ENCODE measurements around the gene TMEM175.

- TF ChIP-seq EP300 (IDR thresholded peaks at IDR 0.05; ENCODE audit: borderline replicate concordance in 1 of 2, low read depth in 1 of 2, low read length in 1 of 2) (no peak), CTCF (IDR thresholded peaks at IDR 0.05) (no peak), IRF3 (IDR thresholded peaks at IDR 0.05; ENCODE audit: low read depth, low read length) (no peak), RAD21 (IDR thresholded peaks at IDR 0.05; ENCODE audit: low read length) (no peak), TCF12 (IDR thresholded peaks at IDR 0.05) (no peak), SIN3A (IDR thresholded peaks at IDR 0.05; ENCODE audit: borderline replicate concordance, low read depth, low read length) (no peak), MAX (IDR thresholded peaks at IDR 0.05; ENCODE audit: low read depth) (no peak), PBX3 (IDR thresholded peaks at IDR 0.05) (no peak), TEAD4 (IDR thresholded peaks at IDR 0.05; ENCODE audit: borderline replicate concordance, insufficient read depth) (no peak), USF2 (IDR thresholded peaks at IDR 0.05; ENCODE audit: borderline replicate concordance, low read depth, low read length) (no peak), TAF1 (IDR thresholded peaks at IDR 0.05; ENCODE audit: borderline replicate concordance, low read depth, low read length) (no peak), POLR2AphosphoS5 (IDR thresholded peaks at IDR 0.05; ENCODE audit: low read depth, low read length) (no peak), SMC3 (IDR thresholded peaks at IDR 0.05; ENCODE audit: low read depth, low read length) (no peak)
These were observed 24.4 kb upstream of the TMEM175 start for GRCh38 chr4:907691-908425.

Data from SK-N-SH (cell line).